HEK293 (cell line): Measurements from ENCODE around the gene AMPD3.

ENCODE experiments used
- CTCF ChIA-PET: fragments of 350-600 bp; formaldehyde crosslinking; extraction: SDS; loops from one replicate; lab custom pipeline; 2021; ENCODE audit warnings: antibody characterized with exemption; lab: Yijun Ruan, JAX
- POLR2A ChIA-PET: fragments of 300-600 bp; formaldehyde crosslinking; extraction: SDS; loops from one replicate; lab custom pipeline; 2020; ENCODE audit warnings: antibody characterized with exemption, inconsistent platforms; lab: Yijun Ruan, JAX
- H3K27ac ChIP-seq: fragments of 200-500 bp; sonication (Bioruptor generic); 2 replicates; pipeline ENCODE4 v1.5.1; 2014; ENCODE audit warnings: low read depth, low read length, control low read depth, inconsistent platforms; ENCODE audit errors: extremely low read depth
- H3K36me3 ChIP-seq, 2 experiments: fragments of 200-500 bp in 1 of 2; sonication (Bioruptor generic) in 1 of 2; 1 replicate in 1 of 2; 2 replicates in 1 of 2; pipeline ENCODE4 v1.5.1; 2014 to 2017; ENCODE audit warnings: inconsistent platforms in 2 of 2, low read length in 2 of 2; ENCODE audit not compliant: control insufficient read depth in 2 of 2, insufficient read depth in 1 of 2
- H3K4me1 ChIP-seq: fragments of 200-500 bp; sonication (Bioruptor generic); 2 replicates; pipeline ENCODE4 v1.5.1; 2014; ENCODE audit warnings: mild to moderate bottlenecking, low read length, inconsistent platforms; ENCODE audit not compliant: control insufficient read depth, insufficient read depth
- H3K4me3 ChIP-seq: 2 replicates; pipeline ENCODE4 v1.5.1; 2011; ENCODE audit warnings: low read depth, mild to moderate bottlenecking, control low read depth, low read length, moderate library complexity
- H3K9me3 ChIP-seq: fragments of 200-500 bp; sonication (Bioruptor generic); 2 replicates; pipeline ENCODE4 v1.5.1; 2014; ENCODE audit warnings: low read depth, low read length, inconsistent platforms; ENCODE audit not compliant: control insufficient read depth, insufficient read depth
- BCL11A ChIP-seq: fragments of 450-650 bp; formaldehyde crosslinking; IDR thresholded peaks from 2 replicates; pipeline ENCODE4 v1.5.1; 2016; ENCODE audit warnings: low read depth, missing biosample characterization, missing genetic modification characterization
- IKZF3 ChIP-seq: fragments of 450-650 bp; IDR thresholded peaks from 2 replicates; pipeline ENCODE4 v1.5.0; 2018; ENCODE audit warnings: missing biosample characterization, mild to moderate bottlenecking, missing genetic modification characterization, moderate library complexity
- RBAK ChIP-seq: fragments of 450-650 bp; formaldehyde crosslinking; IDR thresholded peaks from 2 replicates; pipeline ENCODE4 v1.5.1; 2016; ENCODE audit warnings: missing biosample characterization, missing genetic modification characterization
- SP3 ChIP-seq: fragments of 450-650 bp; formaldehyde crosslinking; IDR thresholded peaks from 2 replicates; pipeline ENCODE4 v1.5.1; 2016; ENCODE audit warnings: missing biosample characterization, missing genetic modification characterization
- ZBTB11 ChIP-seq: fragments of 450-650 bp; formaldehyde crosslinking; conservative IDR thresholded peaks from 2 replicates; pipeline ENCODE4 v1.5.1; 2016; ENCODE audit warnings: low read depth, missing biosample characterization, missing genetic modification characterization
- ZNF23 ChIP-seq: fragments of 450-650 bp; formaldehyde crosslinking; IDR thresholded peaks from 2 replicates; pipeline ENCODE4 v1.5.1; 2016; ENCODE audit warnings: missing biosample characterization, missing genetic modification characterization, borderline replicate concordance
- ZNF350 ChIP-seq: fragments of 450-650 bp; formaldehyde crosslinking; IDR thresholded peaks from 2 replicates; pipeline ENCODE4 v1.5.0; 2017; ENCODE audit warnings: missing biosample characterization, mild to moderate bottlenecking, missing genetic modification characterization
- ZNF416 ChIP-seq: fragments of 450-650 bp; formaldehyde crosslinking; IDR thresholded peaks from 2 replicates; pipeline ENCODE4 v1.5.1; 2016; ENCODE audit warnings: missing biosample characterization, missing genetic modification characterization
- ZNF529 ChIP-seq: fragments of 450-650 bp; formaldehyde crosslinking; IDR thresholded peaks from 2 replicates; pipeline ENCODE4 v1.5.1; 2017; ENCODE audit warnings: missing genetic modification characterization, missing biosample characterization; ENCODE audit not compliant: insufficient replicate concordance
- ZNF621 ChIP-seq: fragments of 450-650 bp; formaldehyde crosslinking; IDR thresholded peaks from 2 replicates; pipeline ENCODE4 v1.5.1; 2017; ENCODE audit warnings: missing biosample characterization, missing genetic modification characterization
- ZNF664 ChIP-seq: fragments of 450-650 bp; formaldehyde crosslinking; IDR thresholded peaks from 2 replicates; pipeline ENCODE4 v1.5.1; 2016; ENCODE audit warnings: missing biosample characterization, missing genetic modification characterization
- ZSCAN23 ChIP-seq: fragments of 450-650 bp; formaldehyde crosslinking; IDR thresholded peaks from 2 replicates; pipeline ENCODE4 v1.5.1; 2016; ENCODE audit warnings: missing biosample characterization, missing genetic modification characterization
- TF ChIP-seq, protein P1 (sequence below): fragments of 450-650 bp; formaldehyde crosslinking; IDR thresholded peaks from 2 replicates; pipeline ENCODE4 v1.5.1; 2016; ENCODE audit warnings: missing biosample characterization, missing genetic modification characterization
- TF ChIP-seq, protein P2 (sequence below): fragments of 450-650 bp; formaldehyde crosslinking; conservative IDR thresholded peaks from 2 replicates; pipeline ENCODE4 v1.5.1; 2016; ENCODE audit warnings: low read depth, missing biosample characterization, missing genetic modification characterization
- TF ChIP-seq, protein P3 (sequence below): fragments of 450-650 bp; IDR thresholded peaks from 2 replicates; pipeline ENCODE4 v1.5.1; 2018; ENCODE audit warnings: missing biosample characterization, mild to moderate bottlenecking, missing genetic modification characterization
- TF ChIP-seq, protein P4 (sequence below): fragments of 450-650 bp; formaldehyde crosslinking; IDR thresholded peaks from 2 replicates; pipeline ENCODE4 v1.5.1; 2016; ENCODE audit warnings: missing biosample characterization, missing genetic modification characterization

The AMPD3 gene

DNA sequence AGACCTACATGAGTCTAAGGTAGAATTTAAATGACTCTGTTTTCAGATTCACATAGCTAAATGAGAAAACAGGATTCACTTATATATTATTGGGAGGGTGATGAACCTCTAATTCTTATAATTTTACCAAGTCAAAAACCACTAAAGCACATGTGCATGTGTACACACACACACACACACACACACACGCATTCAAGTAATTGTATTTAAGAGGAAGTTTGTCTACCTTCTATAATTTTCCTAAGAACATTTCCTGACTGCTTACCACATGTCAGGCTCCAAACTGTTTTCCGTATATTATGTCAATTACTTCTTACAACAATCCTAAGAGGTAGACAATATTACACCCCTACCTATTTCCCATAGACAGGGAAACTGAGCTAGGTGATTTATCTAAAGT, 79.3 kb downstream of the AMPD3 start:
- H3K9me3 ChIP-seq = no peaks in the 10 kb centered on the region
- H3K4me3 ChIP-seq = no peak overlapping the region
- H3K36me3 ChIP-seq = peaks cover 0 to 22% of the 10 kb centered on the region in 2 experiments; a peak in 1 of 3 replicates
- ChIA-PET POLR2A (no interaction called here), CTCF (interaction anchor here (0.6 to 1.1 kb wide), 5 partner anchors 14 to 184 kb away, joined by 3 to 4 read pairs (median 3); no protein-coding TSS in a partner anchor)
- H3K27ac ChIP-seq = no peak overlapping the region
- no peaks in the 10 kb centered on the region for H3K4me1 ChIP-seq
- TF ChIP-seq, protein P1, sequence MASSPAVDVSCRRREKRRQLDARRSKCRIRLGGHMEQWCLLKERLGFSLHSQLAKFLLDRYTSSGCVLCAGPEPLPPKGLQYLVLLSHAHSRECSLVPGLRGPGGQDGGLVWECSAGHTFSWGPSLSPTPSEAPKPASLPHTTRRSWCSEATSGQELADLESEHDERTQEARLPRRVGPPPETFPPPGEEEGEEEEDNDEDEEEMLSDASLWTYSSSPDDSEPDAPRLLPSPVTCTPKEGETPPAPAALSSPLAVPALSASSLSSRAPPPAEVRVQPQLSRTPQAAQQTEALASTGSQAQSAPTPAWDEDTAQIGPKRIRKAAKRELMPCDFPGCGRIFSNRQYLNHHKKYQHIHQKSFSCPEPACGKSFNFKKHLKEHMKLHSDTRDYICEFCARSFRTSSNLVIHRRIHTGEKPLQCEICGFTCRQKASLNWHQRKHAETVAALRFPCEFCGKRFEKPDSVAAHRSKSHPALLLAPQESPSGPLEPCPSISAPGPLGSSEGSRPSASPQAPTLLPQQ (tag by site-specific recombination) = no peak
- TF ChIP-seq RBAK (tag by site-specific recombination) (no peak), ZNF529 (tag by site-specific recombination) (no peak), BCL11A (tag by site-specific recombination) (no peak), ZSCAN23 (tag by site-specific recombination) (no peak), ZNF350 (tag by site-specific recombination) (no peak), ZNF621 (no peak), ZBTB11 (tag by site-specific recombination) (no peak)
- TF ChIP-seq, protein P2, sequence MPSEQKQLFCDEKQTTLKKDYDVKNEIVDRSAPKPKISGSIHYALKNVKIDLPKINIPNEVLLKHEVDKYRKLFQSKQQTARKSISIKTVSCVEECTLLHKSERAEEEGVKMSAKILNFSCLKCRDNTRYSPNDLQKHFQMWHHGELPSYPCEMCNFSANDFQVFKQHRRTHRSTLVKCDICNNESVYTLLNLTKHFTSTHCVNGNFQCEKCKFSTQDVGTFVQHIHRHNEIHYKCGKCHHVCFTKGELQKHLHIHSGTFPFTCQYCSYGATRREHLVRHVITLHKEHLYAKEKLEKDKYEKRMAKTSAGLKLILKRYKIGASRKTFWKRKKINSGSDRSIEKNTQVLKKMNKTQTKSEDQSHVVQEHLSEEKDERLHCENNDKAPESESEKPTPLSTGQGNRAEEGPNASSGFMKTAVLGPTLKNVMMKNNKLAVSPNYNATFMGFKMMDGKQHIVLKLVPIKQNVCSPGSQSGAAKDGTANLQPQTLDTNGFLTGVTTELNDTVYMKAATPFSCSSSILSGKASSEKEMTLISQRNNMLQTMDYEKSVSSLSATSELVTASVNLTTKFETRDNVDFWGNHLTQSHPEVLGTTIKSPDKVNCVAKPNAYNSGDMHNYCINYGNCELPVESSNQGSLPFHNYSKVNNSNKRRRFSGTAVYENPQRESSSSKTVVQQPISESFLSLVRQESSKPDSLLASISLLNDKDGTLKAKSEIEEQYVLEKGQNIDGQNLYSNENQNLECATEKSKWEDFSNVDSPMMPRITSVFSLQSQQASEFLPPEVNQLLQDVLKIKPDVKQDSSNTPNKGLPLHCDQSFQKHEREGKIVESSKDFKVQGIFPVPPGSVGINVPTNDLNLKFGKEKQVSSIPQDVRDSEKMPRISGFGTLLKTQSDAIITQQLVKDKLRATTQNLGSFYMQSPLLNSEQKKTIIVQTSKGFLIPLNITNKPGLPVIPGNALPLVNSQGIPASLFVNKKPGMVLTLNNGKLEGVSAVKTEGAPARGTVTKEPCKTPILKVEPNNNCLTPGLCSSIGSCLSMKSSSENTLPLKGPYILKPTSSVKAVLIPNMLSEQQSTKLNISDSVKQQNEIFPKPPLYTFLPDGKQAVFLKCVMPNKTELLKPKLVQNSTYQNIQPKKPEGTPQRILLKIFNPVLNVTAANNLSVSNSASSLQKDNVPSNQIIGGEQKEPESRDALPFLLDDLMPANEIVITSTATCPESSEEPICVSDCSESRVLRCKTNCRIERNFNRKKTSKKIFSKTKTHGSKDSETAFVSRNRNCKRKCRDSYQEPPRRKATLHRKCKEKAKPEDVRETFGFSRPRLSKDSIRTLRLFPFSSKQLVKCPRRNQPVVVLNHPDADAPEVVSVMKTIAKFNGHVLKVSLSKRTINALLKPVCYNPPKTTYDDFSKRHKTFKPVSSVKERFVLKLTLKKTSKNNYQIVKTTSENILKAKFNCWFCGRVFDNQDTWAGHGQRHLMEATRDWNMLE (tag by site-specific recombination) = no peak

GRCh38 chr11:10537600-10537999, 82.5 kb downstream of the AMPD3 start:
- POLR2A ChIA-PET = no interaction called here
- Histone ChIP-seq H3K36me3 (peaks cover 0 to 8% of the 10 kb centered on the region in 2 experiments; a peak in 1 of 3 replicates), H3K27ac (no peak overlapping the region), H3K4me3 (no peak overlapping the region), H3K4me1 (no peaks in the 10 kb centered on the region), H3K9me3 (no peaks in the 10 kb centered on the region)
- CTCF ChIA-PET = no interaction called here
- TF ChIP-seq BCL11A (tag by site-specific recombination) (no peak), SP3 (tag by site-specific recombination) (no peak), ZNF23 (tag by site-specific recombination) (no peak), IKZF3 (tag by site-specific recombination) (no peak), ZNF664 (tag by site-specific recombination) (no peak), ZBTB11 (tag by site-specific recombination) (no peak), ZNF416 (tag by site-specific recombination) (no peak)
- TF ChIP-seq, protein P3, sequence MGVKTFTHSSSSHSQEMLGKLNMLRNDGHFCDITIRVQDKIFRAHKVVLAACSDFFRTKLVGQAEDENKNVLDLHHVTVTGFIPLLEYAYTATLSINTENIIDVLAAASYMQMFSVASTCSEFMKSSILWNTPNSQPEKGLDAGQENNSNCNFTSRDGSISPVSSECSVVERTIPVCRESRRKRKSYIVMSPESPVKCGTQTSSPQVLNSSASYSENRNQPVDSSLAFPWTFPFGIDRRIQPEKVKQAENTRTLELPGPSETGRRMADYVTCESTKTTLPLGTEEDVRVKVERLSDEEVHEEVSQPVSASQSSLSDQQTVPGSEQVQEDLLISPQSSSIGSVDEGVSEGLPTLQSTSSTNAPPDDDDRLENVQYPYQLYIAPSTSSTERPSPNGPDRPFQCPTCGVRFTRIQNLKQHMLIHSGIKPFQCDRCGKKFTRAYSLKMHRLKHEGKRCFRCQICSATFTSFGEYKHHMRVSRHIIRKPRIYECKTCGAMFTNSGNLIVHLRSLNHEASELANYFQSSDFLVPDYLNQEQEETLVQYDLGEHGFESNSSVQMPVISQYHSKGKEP (tag by site-specific recombination) = no peak
- TF ChIP-seq, protein P4, sequence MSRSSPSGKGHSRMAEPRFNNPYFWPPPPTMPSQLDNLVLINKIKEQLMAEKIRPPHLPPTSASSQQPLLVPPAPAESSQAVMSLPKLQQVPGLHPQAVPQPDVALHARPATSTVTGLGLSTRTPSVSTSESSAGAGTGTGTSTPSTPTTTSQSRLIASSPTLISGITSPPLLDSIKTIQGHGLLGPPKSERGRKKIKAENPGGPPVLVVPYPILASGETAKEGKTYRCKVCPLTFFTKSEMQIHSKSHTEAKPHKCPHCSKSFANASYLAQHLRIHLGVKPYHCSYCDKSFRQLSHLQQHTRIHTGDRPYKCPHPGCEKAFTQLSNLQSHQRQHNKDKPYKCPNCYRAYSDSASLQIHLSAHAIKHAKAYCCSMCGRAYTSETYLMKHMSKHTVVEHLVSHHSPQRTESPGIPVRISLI = no peak
